Common myeloid progenitor, CD34-positive (primary cell): ENCODE results near the gene MCM10.
"Not testable (repeated sequence)": the region's sequence is repeated elsewhere in the genome, so short reads cannot be mapped to it uniquely, and the experiment has no call there.

Experiments
- CTCF ChIA-PET: fragments of 350-600 bp; sonication (Branson Sonifier 250); formaldehyde crosslinking; loops from one replicate; lab custom pipeline; 2021; ENCODE audit warnings: antibody characterized with exemption; lab: Charles Lee
- POLR2A ChIA-PET: fragments of 350-600 bp; sonication (Branson Sonifier 250); formaldehyde crosslinking; loops from one replicate; lab custom pipeline; 2021; ENCODE audit warnings: antibody characterized with exemption; lab: Charles Lee
- DNase-seq, 3 donors: peaks; one replicate each; pipeline versions ENCODE4 v3.0.0 to v3.0.0-alpha.2; 2013
- H3K27ac ChIP-seq, 2 experiments: 1 replicate in 1 of 2; 2 replicates in 1 of 2; pipeline ENCODE4 v1.7.0; 2013; ENCODE audit warnings: inconsistent platforms in 2 of 2, low read length in 2 of 2, mild to moderate bottlenecking in 2 of 2, low read depth in 1 of 2, moderate library complexity in 1 of 2; ENCODE audit not compliant: severe bottlenecking in 2 of 2, insufficient read depth in 1 of 2, poor library complexity in 1 of 2
- H3K27me3 ChIP-seq, 5 experiments: replicated peaks in 2 of 5; 1 replicate in 3 of 5; 2 replicates in 2 of 5; pipeline versions ENCODE4 v1.6.1 to v1.7.0; 2013; ENCODE audit warnings: low read length in 4 of 5, mild to moderate bottlenecking in 2 of 5, moderate library complexity in 2 of 5, inconsistent platforms in 1 of 5; ENCODE audit not compliant: insufficient read depth in 5 of 5, control insufficient read depth in 4 of 5
- H3K36me3 ChIP-seq, 4 experiments: 1 replicate in 2 of 4; 2 replicates in 2 of 4; pipeline versions ENCODE4 v1.6.1 to v1.7.0; 2013; ENCODE audit warnings: low read length in 3 of 4, control low read depth in 1 of 4, mild to moderate bottlenecking in 1 of 4; ENCODE audit not compliant: control insufficient read depth in 4 of 4, insufficient read depth in 4 of 4
- H3K4me1 ChIP-seq, 4 experiments: 1 replicate in 3 of 4; 2 replicates in 1 of 4; pipeline versions ENCODE4 v1.6.1 to v1.7.1; 2013; ENCODE audit warnings: low read length in 3 of 4, mild to moderate bottlenecking in 3 of 4, control low read depth in 1 of 4, inconsistent platforms in 1 of 4, moderate library complexity in 1 of 4; ENCODE audit not compliant: control insufficient read depth in 4 of 4, insufficient read depth in 4 of 4; ENCODE audit errors: control extremely low read depth in 1 of 4
- H3K4me3 ChIP-seq, 7 experiments: 1 replicate in 4 of 7; 2 replicates in 3 of 7; pipeline versions ENCODE4 v1.5.1 to v1.7.0; 2013; ENCODE audit warnings: mild to moderate bottlenecking in 7 of 7, low read length in 6 of 7, moderate library complexity in 6 of 7, inconsistent platforms in 2 of 7, low read depth in 2 of 7, control low read depth in 1 of 7; ENCODE audit not compliant: insufficient read depth in 4 of 7, control insufficient read depth in 1 of 7; ENCODE audit errors: extremely low read depth in 1 of 7
- H3K9me3 ChIP-seq, 5 experiments: 1 replicate in 4 of 5; 2 replicates in 1 of 5; pipeline versions ENCODE4 v1.6.1 to v1.7.1; 2013; ENCODE audit warnings: low read length in 4 of 5, mild to moderate bottlenecking in 2 of 5, inconsistent platforms in 1 of 5, low read depth in 1 of 5, moderate library complexity in 1 of 5; ENCODE audit not compliant: control insufficient read depth in 4 of 5, insufficient read depth in 2 of 5; ENCODE audit errors: control extremely low read depth in 1 of 5
- WGBS: methylation state at CpG from one replicate; pipeline ENCODE4 v1.1.5; 2013; ENCODE audit not compliant: insufficient coverage; 5-methylcytosine and 5-hydroxymethylcytosine counted together

Gene MCM10

DNA sequence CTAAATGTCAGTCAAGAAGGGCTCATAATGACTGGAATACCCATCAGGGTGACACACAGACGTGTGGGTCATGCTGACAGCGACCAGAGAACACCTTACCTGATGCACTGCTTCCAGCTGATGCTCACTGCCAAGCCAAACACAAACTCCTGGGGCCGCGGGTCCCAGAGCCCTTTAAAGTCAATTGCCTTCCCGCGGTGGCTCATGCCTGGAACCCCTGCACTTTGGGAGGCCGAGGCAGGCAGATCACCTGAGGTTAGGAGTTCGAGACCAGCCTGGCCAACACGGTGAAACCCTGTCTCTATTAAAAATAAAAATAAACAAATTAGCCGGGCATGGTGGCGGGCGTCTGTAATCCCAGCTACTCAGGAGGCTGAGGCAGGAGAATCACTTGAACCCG is 73.4 kb downstream of the MCM10 start:
- H3K27me3 ChIP-seq, H3K36me3 ChIP-seq, H3K4me1 ChIP-seq, DNase-seq, POLR2A ChIA-PET, H3K27ac ChIP-seq, H3K9me3 ChIP-seq, H3K4me3 ChIP-seq: not testable (repeated sequence)
- CTCF ChIA-PET, result interaction anchor here (1.3 kb wide), 1 partner anchor 8 kb away, joined by 3 read pairs; no protein-coding TSS in a partner anchor
- 83% methylated on average over 7 of the region's 13 CpGs for WGBS

DNA sequence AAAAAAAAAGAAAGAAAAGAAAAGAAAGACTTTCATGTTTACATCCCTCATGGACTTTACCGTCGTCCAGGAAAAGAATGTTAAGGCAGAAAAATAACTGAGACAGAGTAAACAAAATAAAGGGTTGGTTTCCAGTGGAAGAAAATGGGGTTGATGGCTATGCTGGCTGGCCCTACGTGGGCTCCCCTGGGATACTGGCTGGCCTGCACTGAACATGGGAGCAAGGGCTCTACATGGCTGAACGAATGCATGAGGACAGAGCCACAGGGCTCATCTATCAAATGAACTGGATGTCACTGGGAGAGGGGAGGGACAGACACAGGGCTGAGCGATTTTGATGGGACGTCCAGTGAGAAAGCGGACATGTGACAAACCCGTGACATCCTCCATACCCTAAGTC is 75.3 kb downstream of the MCM10 start:
- no peaks in the 10 kb centered on the region for H3K36me3 ChIP-seq
- POLR2A ChIA-PET, result no interaction called here
- 89% methylated on average over 5 of the region's 8 CpGs for WGBS
- H3K9me3 ChIP-seq, result no peaks in the 10 kb centered on the region
- CTCF ChIA-PET, result no interaction called here
- no peaks in the 10 kb centered on the region for H3K4me1 ChIP-seq
- no peak overlapping the region for H3K27ac ChIP-seq
- H3K4me3 ChIP-seq, result no peak overlapping the region
- no peak for DNase-seq
- no peaks in the 10 kb centered on the region for H3K27me3 ChIP-seq

DNA sequence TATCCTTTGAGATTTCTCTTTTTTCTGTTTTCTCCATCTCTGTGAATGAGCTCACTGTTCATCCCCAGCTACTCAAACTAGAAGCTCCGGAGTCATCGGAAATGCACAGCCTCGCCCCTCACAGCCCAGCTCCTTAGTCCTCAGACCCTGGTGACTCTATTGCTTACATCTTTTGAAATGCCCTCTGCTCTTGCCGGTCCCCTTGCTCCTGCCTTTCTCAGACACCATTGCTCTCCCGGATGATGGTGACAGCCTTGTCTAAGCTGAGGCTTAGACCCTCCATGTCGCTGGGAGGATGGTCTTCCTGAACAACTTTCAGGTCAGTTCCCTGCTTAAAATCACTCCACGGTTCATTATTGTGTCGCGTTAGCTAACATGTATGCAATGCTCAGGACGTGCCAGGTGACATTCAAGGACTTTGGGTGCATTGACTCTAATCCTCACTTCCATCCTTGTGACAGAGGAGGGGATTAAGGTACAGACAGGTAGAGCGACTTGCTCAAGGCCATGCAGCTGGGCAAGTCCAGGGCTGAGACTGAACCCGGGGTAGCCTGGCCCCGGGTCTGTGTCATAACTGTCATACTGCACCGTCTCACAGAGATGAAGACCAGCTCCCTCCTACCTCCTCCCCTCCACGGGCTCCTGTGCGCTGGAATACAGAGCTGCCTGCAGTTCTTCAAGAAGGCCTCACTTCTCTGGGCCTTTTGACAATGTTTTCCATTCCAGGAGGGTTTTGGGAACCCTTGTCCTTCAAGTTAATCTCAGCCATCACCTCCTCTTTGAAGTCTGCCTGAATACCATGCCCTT is 77.1 kb downstream of the MCM10 start:
- Histone ChIP-seq H3K27ac (no peak overlapping the region), H3K9me3 (peaks cover 0 to 1% (median 0%) of the 10 kb centered on the region in 5 experiments), H3K4me3 (no peak overlapping the region), H3K36me3 (no peaks in the 10 kb centered on the region), H3K4me1 (no peaks in the 10 kb centered on the region), H3K27me3 (no peaks in the 10 kb centered on the region)
- no peak for DNase-seq
- WGBS, result 92% methylated on average over 12 of the region's 16 CpGs
- ChIA-PET POLR2A (no interaction called here), CTCF (no interaction called here)

DNA sequence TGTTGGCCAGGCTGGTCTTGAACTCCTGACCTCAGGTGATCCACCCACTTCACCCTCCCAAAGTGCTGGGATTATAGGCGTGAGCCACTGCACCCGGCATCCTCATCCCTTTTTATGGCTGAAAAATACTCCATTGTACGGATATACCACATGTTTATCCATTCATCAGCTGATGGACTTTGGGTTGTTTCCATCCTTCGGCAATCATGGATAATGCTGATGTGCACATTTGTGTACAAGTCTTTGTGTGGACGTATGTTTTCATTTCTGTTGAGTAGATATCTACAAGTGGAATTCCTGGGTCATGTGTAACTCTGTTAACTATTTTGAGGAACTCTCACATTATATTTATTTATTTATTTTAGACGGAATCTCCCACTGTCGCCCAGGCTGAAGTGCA is 78.6 kb downstream of the MCM10 start:
- no peaks in the 10 kb centered on the region for H3K36me3 ChIP-seq
- H3K4me3 ChIP-seq, result no peak overlapping the region
- no peaks in the 10 kb centered on the region for H3K27me3 ChIP-seq
- DNase-seq, result no peak
- H3K27ac ChIP-seq, result no peak overlapping the region
- H3K9me3 ChIP-seq, result peaks cover 0 to 1% (median 0%) of the 10 kb centered on the region in 5 experiments
- CTCF ChIA-PET, result no interaction called here
- H3K4me1 ChIP-seq, result no peaks in the 10 kb centered on the region
- WGBS, result 94% methylated on average over 5 of the region's 7 CpGs
- POLR2A ChIA-PET, result no interaction called here

DNA sequence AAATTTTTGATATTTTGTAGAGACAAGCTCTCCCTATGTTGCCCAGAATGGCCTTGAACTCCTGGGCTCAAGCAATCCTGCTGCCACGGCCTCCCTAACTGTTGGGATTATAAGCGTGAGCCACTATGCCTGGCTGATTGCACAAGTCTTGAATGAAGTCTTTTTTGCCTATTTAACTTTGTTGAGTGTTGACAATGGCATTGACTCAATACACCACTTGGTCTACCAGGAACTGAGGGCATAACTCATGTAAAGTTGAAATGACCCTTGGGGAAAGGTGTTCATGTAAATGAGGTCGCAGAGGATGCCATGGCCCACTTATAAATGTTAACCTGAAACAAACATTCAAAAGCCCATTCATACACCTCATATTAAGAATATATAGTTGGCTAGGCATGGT is 80.3 kb downstream of the MCM10 start:
- 92% methylated on average over 2 of the region's 3 CpGs for WGBS
- Histone ChIP-seq H3K36me3 (no peaks in the 10 kb centered on the region), H3K4me3 (no peak overlapping the region), H3K27ac (no peak overlapping the region), H3K4me1 (no peaks in the 10 kb centered on the region), H3K27me3 (no peaks in the 10 kb centered on the region), H3K9me3 (peaks cover 0 to 1% (median 0%) of the 10 kb centered on the region in 5 experiments)
- DNase-seq, result no peak
- CTCF ChIA-PET, result no interaction called here
- POLR2A ChIA-PET, result no interaction called here

DNA sequence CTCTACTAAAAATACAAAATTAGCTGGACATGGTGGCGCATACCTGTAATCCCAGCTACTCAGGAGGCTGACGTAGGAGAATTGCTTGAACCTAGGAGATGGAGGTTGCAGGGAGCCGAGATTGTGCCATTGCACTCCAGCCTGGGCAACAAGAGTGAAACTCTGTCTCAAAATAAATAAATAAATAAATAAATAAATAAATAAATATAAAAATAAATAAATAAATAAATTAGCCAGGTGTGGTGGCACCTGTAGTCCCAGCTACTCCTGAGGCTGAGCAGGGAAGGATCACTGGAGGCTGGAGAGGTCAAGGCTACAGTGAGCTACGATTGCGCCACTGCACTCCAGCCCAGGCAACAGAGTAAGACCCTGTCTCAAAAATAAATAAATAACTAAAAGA is 80.9 kb downstream of the MCM10 start:
- H3K9me3 ChIP-seq, POLR2A ChIA-PET, H3K4me3 ChIP-seq, H3K4me1 ChIP-seq, DNase-seq, H3K36me3 ChIP-seq, CTCF ChIA-PET, H3K27ac ChIP-seq, H3K27me3 ChIP-seq: not testable (repeated sequence)
- WGBS, result no CpG with 5 or more reads among the region's 5 CpGs

DNA sequence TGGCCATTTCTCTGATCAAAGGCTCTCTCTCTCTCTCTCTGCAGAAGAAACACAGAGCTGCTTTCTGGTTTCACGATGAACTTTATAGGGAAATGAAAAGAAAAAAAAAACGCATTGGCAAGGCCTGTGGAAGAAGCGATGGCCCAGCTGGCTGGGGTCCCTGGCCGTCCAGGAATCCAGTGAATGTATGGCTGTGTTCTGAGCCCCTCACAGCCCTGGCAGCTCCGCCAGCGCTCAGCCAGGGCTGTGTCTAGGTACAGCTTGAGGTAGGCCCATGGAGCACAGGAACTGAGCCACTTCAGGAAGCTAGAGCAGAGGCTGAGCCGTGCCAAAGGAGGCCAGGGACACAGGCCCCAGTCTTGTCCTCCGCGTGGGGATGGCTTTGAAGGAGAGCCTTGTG is 85.9 kb downstream of the MCM10 start:
- Histone ChIP-seq H3K9me3 (peaks cover 0 to 1% (median 0%) of the 10 kb centered on the region in 5 experiments), H3K27ac (no peak overlapping the region), H3K36me3 (no peaks in the 10 kb centered on the region), H3K4me1 (peaks cover 0 to 2% (median 0%) of the 10 kb centered on the region in 4 experiments), H3K27me3 (no peaks in the 10 kb centered on the region), H3K4me3 (no peak overlapping the region)
- ChIA-PET POLR2A (no interaction called here), CTCF (no interaction called here)
- WGBS, result 93% methylated on average over 9 of the region's 9 CpGs
- no peak for DNase-seq
